Thyroid gland (tissue), 4 donors: Measurements from ENCODE around the gene MAD1L1.

ENCODE experiments used
- CTCF ChIP-seq, 6 experiments: fragments of 200-600 bp in 3 of 6; fragments of 450-650 bp in 3 of 6; sonication (generic) in 3 of 6; IDR thresholded peaks; one replicate each; pipeline ENCODE4 v1.5.1; 2016 to 2019; ENCODE audit warnings: antibody characterized with exemption in 6 of 6, mild to moderate bottlenecking in 2 of 6, inconsistent platforms in 1 of 6, moderate library complexity in 1 of 6
- POLR2A ChIP-seq, 2 donors: fragments of 450-650 bp; IDR thresholded peaks; one replicate each; pipeline ENCODE4 v1.6.1; 2017; ENCODE audit warnings: antibody characterized with exemption in 2 of 2, mild to moderate bottlenecking in 2 of 2, moderate library complexity in 1 of 2

GRCh38 chr7:1911571-1911970, 321.2 kb downstream of the MAD1L1 start:
- TF ChIP-seq CTCF (IDR thresholded peaks at IDR 0.05), result no peak
- no peak for TF ChIP-seq POLR2A (IDR thresholded peaks at IDR 0.05)
